NOMO-1 treated with DMSO at 0.1 percent for 48 hours (cell line): Measurements from ENCODE around the gene TMIGD1.

Source experiments
- DNase-seq: peaks from one replicate; lab custom pipeline; 2025; ENCODE audit not compliant: unreplicated experiment; lab: John Stamatoyannopoulos, UW

Gene TMIGD1

DNA sequence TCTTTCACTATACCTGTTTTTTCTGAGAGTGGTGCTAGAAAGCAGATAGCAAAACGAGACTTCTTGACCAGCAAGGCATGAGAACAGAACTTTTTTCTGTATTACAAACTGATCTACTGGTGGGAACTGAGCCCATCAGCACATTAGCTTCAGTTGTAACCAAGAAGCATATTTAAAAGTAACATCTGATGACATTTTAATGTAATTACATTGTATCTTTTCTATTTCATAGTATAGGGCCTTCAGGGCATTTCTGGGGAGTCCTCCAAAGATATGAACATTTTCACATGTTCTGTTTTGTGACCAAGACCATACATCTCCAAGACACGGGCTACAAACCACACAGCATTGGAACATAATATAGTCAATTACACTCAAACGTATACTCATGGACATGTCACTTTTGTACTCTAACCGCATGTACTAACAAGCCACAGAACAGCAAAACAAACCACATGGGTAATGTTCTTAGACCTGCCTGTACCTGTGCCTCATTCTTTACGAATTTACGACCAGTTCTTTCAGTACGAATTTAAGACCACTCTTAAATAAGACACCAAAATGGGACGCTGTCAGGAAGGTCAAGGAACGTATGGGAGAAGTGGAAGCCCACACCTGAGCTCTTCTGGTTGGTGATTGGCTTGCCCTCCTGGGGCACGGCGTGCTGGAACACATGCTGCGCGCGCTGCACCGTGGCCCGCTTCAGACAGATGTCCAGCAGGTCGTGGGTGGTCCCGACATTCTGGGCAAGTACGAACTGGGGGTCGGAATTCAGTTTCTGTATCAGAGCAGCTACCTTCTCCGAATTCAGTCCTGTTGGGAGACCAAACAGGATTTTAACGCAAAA, 42.9 kb downstream of the TMIGD1 start:
- peak; percentile 22 for DNase-seq

DNA sequence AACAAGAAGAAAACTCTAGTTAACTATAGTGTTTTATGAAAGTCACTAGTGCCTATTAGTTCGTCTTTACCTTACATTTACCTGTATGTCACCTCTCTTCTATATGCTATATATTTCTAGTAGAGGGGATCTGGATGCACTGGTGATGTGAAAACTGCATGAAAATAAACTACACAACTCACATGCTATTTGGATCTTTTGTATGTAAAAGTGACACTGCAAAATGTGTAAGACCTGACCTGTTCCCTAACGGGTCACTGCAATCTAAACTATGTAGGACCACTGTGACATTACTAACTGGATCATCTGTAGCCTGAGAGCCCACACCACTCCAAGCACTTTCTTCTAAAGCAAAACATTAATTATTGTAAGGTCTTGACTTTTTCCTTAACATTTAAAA, 43.8 kb downstream of the TMIGD1 start:
- no peak for DNase-seq

DNA sequence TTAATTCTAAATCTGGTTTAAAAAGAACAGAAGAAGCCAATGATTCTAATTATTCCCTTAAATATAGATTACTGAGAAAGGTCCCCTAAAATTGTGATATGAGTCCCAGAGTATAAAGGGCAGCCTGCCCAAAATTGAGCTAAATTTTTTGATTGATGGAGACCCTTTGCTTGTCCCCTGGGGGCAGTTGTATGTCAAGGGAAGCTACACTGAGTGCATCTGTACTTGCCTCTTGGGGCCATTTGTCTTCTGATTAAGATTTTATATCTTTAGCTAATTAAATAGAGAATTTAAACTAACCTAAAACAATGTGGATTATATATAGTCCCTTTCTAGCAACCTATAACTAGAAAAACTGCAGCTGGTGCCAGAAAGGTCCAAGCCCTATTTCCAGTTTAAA, 54.7 kb downstream of the TMIGD1 start:
- DNase-seq, result no peak

DNA sequence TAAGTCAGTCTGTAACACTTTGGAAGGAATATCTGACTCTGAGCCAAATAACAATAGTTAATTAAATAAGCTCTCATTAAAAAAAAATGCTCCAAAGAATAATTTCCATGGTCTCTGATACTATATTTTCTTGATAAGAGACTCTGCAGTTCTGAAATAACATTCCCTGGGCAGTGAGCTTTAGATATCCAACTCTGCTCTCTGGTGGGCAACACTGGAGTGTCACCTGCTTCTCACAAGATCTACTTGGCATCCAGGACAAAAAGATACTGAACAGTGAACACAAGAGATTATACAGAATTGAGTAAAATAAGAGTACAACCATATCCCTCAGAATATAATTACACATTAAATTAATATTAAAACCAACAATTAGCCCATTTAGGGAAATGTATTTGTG, 55.8 kb downstream of the TMIGD1 start:
- DNase-seq, result peak; percentile 41

DNA sequence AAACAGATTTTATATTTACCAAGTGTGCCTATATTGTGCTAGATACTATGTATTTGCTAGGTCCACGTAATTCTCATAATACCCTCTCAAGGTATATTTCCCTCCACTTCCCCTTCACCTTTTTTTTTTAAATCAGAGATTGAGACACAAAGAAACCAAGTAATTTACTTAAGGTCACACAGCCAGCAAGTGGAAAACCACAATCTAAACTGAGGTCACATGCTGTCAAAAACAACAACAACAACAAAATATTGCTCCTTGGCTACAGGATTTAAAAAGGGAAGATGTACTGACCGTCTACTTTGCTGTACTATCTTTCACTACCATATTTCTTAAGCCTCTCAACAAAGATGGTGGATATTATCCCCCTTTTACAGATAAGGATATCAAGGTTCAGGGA, 57.9 kb downstream of the TMIGD1 start:
- DNase-seq, result no peak

DNA sequence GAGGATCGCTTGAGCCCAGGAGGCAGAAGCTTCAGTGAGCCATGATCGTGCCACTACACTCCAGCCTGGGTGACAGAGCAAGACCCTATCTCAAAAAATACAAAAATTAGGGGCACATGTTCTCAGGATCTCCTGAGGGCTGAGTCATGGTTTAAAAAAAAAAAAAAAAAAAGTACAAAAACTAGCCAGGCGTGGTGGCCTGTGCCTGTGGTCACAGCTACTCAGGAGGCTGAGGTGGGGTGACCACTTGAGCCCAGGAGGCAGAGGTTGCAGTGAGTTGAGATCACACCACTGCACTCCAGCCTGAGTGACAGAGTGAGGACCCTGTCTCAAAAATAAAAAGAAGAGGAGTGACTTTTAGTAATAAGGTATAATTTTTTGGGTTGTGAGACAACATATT, 59.0 kb downstream of the TMIGD1 start:
- no peak for DNase-seq

DNA sequence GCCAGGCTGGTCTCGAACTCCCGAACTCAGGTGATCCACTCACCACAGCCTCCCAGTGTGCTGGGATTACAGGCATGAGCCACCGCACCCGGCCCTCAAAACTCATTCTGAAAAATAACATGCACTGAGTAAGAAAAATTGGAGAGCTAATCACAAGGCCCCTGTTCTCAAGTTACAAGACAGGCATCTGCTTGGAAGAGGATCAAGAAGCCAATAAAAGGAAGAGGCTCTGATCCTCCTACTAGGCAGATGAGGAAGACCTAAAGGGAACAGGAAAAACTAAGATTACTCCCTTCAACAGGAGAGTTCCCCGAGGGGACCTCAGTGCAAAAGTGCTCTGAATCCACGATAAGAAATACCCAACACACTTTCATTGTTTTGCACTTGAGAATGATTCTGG, 60.5 kb downstream of the TMIGD1 start:
- DNase-seq, result no peak

DNA sequence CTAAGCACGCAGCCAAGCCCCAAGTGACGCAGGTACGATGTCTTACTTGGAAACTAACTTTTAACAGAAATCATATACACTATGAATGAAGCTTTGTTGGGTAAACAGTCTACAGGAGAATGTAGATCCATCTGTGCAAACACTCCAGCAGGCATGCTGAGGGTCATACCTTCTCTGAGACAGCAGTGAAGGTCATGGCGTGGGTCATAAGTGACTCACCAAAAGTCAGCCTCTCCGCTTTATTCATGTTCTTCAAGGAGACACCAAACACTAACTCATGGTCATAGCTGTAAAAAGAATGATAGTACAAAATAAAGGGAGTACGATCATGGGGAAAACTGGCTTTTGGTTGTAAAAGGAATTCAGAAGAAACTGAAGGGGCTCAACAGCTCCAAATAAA, 62.8 kb downstream of the TMIGD1 start:
- DNase-seq, result no peak

DNA sequence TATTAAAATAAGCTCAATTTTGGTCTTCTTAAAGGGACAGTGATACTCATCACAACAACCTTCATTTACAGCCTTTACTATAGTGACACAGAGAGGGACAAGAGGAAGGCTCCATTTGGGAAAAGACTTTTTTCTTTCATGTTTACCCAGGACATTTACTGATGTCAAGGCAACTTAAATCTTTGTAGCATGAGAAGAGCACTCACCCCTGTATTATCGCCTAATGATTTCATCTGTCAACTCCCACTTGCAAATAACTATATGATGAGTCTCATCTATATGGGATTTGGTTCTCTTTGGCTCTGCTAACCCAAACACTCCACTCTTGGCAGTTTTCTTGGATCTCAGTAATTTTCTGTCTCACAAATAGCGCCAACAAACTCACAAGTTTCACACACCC, 66.2 kb downstream of the TMIGD1 start:
- no peak for DNase-seq
